ENCODE measurements around the gene ANGPTL8.
A peak's percentile ranks its signal among the peaks of the same experiment; 100 is the strongest.

Gene ANGPTL8

GRCh38 chr19:11199517-11199916 lies 39.9 kb upstream of the ANGPTL8 start:
- peak overlapping the region; percentile 73; the same call in 1 of the 2 replicates for H3K27ac ChIP-seq

DNA sequence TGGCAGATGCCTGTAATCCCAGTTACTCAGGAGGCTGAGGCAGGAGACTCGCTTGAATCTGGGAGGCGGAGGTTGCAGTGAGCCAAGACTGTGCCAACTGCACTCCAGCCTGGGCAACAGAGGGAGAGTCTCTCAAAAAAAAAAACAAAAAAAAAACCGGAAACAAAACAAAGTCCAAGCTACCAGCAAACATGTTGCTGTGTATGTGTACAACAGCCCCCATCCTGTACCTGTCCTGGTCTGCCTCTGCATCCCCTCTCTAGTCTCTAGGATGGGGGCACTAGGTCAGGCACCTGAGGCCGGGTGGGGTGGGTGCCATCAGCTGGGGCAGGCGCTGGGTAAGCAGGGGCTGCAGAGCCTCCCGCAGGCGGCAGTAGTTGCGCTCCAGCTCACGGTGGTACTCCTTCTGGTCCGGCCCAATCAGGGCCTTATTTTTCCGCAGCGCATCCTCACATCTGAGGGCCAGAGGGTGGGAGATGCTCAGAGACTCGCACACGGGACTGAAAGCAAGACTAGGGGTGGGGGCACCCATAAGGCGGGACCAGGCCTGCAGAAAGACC lies 39.3 kb upstream of the ANGPTL8 start:
- TF ChIP-seq, protein P1, sequence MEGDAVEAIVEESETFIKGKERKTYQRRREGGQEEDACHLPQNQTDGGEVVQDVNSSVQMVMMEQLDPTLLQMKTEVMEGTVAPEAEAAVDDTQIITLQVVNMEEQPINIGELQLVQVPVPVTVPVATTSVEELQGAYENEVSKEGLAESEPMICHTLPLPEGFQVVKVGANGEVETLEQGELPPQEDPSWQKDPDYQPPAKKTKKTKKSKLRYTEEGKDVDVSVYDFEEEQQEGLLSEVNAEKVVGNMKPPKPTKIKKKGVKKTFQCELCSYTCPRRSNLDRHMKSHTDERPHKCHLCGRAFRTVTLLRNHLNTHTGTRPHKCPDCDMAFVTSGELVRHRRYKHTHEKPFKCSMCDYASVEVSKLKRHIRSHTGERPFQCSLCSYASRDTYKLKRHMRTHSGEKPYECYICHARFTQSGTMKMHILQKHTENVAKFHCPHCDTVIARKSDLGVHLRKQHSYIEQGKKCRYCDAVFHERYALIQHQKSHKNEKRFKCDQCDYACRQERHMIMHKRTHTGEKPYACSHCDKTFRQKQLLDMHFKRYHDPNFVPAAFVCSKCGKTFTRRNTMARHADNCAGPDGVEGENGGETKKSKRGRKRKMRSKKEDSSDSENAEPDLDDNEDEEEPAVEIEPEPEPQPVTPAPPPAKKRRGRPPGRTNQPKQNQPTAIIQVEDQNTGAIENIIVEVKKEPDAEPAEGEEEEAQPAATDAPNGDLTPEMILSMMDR (conservative IDR thresholded peaks at IDR 0.05), result no peak
- no peak overlapping the region for H3K27ac ChIP-seq

More at GRCh38 chr19:11199517-11199916, 39.9 kb upstream of the ANGPTL8 start:
- TF ChIP-seq, protein P1 (conservative IDR thresholded peaks at IDR 0.05), result no peak

DNA sequence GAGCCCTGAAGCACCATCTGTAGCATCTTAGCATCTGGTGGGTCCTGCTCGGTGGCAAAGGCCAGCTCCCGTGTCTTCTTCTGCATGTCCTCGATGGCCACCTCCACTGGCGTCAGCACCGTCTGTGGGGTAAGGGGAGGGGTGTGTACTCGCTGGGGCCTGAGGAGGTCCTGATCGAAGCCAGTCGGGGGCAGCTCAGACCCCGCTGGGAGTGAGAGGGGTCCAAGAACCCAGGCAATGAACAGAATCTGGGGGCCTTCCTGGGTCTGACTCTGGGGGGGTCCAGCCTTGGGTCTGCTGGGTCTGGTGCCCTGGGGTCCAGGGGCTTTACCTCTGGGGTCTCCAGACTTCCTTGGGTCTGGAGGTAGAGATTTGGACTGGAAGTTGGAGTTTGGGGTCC lies 38.5 kb upstream of the ANGPTL8 start:
- H3K27ac ChIP-seq, result no peak overlapping the region
- TF ChIP-seq, protein P1 (conservative IDR thresholded peaks at IDR 0.05), result no peak

DNA sequence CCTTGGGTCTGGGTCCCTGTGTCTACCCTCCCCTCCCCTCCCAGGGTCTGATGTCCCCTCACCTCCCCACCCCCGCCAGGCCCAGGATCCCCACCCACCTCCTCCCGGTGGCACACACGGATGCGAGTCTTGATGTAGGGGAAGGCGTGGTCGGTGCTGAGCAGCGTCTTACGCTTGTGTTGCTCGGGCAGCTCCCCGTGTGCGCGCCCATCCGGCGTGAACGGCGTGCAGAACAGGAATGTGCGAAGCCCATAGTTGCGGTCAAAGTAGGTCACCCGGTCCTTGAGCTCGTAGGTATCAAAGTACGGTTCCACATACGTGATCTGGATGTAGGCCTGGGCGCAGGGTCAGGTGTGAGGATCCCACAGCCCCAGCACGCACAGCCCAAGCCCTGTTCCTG lies 37.6 kb upstream of the ANGPTL8 start:
- no peak overlapping the region for H3K27ac ChIP-seq
- TF ChIP-seq, protein P1 (conservative IDR thresholded peaks at IDR 0.05), result no peak

DNA sequence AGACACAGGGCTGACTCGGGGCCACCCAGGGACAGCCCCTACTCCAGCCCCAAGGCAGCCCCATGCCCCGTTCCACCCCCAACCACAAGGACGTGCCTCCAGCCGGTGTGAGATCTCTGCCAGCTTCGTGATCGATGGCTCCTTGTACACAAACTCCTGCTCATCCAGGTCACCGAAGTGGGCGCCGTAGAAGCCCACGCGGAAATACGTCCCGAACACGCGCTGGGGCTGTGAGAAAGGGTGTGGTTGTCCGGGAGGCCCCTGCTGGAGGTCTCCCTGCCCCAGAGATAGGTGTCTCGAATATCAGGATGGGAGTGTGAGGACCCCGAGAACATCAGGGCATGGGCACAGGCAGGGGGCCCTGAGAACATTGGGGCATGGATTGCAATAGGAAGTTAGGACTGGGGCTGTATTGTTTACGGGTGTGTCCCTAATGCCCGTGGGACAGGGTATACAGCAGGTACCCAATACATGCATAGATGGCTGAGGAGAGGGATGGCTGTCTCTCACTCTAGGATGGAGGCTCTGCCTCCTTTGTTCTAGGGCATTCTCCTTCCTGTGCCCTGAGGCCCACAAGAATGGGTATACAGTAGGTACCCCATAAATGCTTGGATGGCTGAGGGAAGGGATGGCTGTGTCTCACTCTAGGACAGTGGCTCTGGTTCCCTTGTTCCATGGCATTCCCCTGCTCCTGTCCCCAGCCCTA lies 36.8 kb upstream of the ANGPTL8 start:
- H3K27ac ChIP-seq, result no peak overlapping the region
- TF ChIP-seq, protein P1 (conservative IDR thresholded peaks at IDR 0.05), result no peak

DNA sequence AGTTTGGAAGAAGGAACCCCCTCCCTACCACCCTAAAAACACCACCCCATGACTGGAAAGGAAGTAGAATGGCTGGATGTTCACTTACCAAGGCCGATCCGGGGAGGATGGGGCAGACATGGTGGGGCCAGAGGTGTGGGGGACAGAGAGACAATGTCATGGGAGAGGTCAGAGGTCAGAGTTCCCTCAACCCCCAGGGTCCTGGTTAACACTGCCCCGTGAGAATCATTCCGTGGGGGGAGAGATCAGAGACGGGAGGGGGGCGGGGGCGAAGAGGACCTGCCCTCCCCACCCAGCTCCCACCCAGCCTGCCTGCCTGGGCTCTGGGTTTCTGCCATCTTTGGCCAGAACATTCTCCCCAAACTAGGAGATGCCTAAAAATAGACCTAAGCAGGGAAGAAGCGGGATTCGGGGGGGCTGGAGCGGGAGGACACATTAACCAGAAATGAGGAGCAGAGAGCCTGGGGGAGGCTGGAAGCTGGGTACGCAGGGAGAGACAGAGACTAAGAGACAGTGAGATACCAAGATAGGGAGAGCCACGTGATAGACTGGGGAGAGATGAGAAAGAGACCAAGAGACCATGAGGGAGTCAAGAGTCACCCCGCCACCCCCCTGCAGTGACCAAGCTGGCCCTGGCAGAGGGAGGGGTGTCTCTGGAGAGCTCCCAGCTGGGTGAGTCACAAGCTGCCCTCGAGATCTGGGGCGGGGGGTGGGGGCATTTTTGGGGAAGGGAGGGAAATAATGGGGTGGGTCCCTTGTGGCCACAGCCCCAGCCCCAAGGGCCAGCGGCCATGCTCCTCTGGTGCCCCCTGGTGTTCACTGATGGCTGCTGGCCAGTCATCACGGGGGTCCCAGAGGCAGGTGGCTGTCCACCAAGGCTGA lies 36.0 kb upstream of the ANGPTL8 start:
- H3K27ac ChIP-seq, result no peak overlapping the region
- TF ChIP-seq, protein P1 (conservative IDR thresholded peaks at IDR 0.05), result peak; percentile 78

DNA sequence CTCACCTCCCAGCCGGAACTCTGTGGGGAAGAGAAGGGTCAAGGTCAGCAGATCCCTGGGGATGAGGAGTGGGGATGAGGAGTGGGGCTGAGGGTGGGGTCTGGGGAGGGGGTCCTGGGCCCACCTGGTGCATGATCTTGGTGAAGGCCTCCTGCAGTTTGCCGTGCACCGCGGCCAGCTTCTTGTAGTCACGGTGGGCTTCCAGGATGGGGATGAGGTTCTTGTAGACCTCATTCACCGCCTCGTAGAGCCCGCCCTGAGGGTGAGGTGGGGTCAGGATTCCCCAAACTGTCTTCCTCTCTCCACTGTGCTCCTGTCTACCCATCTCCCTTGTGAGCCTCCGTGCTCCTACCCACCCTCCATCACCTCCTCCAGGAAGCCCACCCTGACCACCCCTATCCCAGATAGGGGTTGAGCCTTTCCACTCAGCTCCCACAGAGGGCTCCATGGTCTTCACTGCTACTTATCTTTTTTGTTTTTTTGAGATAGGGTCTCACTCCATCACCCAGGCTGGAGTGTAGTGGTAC lies 35.3 kb upstream of the ANGPTL8 start:
- TF ChIP-seq, protein P1 (conservative IDR thresholded peaks at IDR 0.05), result peak; percentile 47
- H3K27ac ChIP-seq, result no peak overlapping the region
